Right cardiac atrium (tissue), 5 donors: ENCODE measurements around the gene ETF1. TPM values are rescaled to one million over a fixed set of nuclear protein-coding genes. Genes with fewer than 3 reads are reported as not detected.
A peak's percentile ranks its signal among the peaks of the same experiment; 100 is the strongest.

ENCODE experiments used
- ATAC-seq, 2 donors: fragments of 200-7000 bp; cut with Tn5 transposase; one replicate each; pipeline versions ENCODE4 v1.8.0 to v1.9.1; 2020; ENCODE audit warnings: moderate library complexity in 2 of 2, mild to moderate bottlenecking in 1 of 2
- DNase-seq, 3 donors: peaks; one replicate each; pipeline ENCODE4 v3.0.0-alpha.2; 2020
- H3K27ac ChIP-seq: one replicate; pipeline ENCODE4 v1.5.1; 2013; ENCODE audit warnings: mild to moderate bottlenecking, low read length, control low read depth, moderate library complexity
- H3K27me3 ChIP-seq: one replicate; pipeline ENCODE4 v1.6.1; 2013; ENCODE audit not compliant: control insufficient read depth, insufficient read depth
- H3K4me1 ChIP-seq: one replicate; pipeline ENCODE4 v1.6.1; 2013; ENCODE audit warnings: low read length; ENCODE audit not compliant: control insufficient read depth, insufficient read depth
- H3K4me3 ChIP-seq: one replicate; pipeline ENCODE4 v1.5.1; 2013; ENCODE audit warnings: low read length, control low read depth
- H3K9me3 ChIP-seq: one replicate; pipeline ENCODE4 v1.6.1; 2013; ENCODE audit warnings: low read length; ENCODE audit not compliant: control insufficient read depth
- WGBS: extraction: QIAGEN DNeasy Blood & Tissue Kit; methylation state at CpG from one replicate; pipeline ENCODE4 v1.1.7; 2013; 5-methylcytosine and 5-hydroxymethylcytosine counted together
- intact Hi-C, 4 donors: fragments of 100-400 bp; cut with DNase I; formaldehyde crosslinking; loops; one replicate each; pipeline versions ENCODE4 v1.11.0 to v1.14.0; 2022 to 2023
- polyA plus RNA-seq: library from polyadenylated mRNA; stranded (reverse); fragments of 200-250 nt; gene quantifications from one replicate; pipeline ENCODE4 v1.2.3, GENCODE V29; 2013
- total RNA-seq, 4 donors: library from RNA; stranded (reverse); fragmentation: NEBNext Ultra II Directional; extraction: Animal tissue kit (Norgen Biotek cat#: 25700); gene quantifications; one replicate each; pipeline ENCODE4 v1.2.1, GENCODE V29; 2021
- donor health status: healthy with polysubstance abuse.
- donor health status: DM: no; HTN: yes; CAD: no.
- donor health status: DM: no; HTN: no; CAD: no.
- donor health status: DM: no; HTN: yes; CAD: no; lungs with severe emphysema.
- donor health status: DM: yes; HTN: yes; CAD: no.

ETF1 gene
- total and polyA plus RNA-seq, 5 donors: 35.2 to 114 (median 78.4) TPM

DNA sequence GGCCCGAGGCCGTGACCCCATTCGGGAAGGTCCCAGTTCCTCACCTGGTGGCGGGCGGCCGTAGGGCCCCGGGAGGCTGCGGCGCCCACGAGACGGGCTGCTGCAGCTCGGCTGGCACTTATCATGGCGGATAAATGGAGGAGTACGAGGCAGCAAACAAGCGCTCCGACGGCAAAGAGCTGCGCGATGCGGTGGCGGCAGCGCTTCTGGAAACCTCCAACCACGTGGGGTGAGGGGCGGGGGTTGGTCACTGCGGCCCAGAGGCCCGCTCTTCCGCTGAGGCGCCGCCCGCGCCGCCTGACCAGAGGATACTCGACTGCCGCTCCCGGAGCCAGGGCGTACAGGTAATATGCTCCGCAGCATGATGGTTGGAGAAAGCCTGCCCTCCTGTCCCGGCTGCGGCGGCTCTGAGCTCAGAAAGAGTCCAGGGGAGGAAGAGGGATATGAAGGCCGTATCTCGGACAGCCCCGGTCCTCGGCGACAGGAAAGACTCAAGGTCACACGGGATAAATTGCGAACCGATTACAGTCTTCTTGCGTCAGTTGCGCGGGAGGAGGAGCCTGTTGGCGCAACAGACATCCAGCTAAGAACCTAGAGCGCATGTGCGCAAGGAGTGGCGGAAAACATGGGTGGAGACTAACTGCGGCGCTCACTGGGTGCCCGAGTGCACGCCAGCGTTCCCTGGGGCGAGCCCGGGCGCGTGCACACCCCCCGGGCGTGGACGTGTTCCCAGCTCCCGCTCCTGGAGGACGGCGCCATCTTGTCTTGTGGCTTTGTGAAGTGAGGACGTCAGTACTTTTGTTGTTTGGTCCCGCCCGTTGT lies 32.4 kb upstream of the ETF1 start, which contains the start of gene HSPA9:
HSPA9 (minus strand) TSS at position 208 of the 822 bp plus-strand sequence; CDS start at position 125, 83 bp downstream.
- H3K27me3 ChIP-seq: no peaks in the 10 kb centered on the region
- peak within 1 kb of the TSS; percentile 96 for H3K27ac ChIP-seq
- WGBS: under 1% methylated on average over 73 of the region's 73 CpGs
- peak; percentile 98 for ATAC-seq
- H3K4me1 ChIP-seq: no peaks in the 10 kb centered on the region
- H3K4me3 ChIP-seq: peak within 1 kb of the TSS; percentile 79
- intact Hi-C loops: no loop called here
- no peaks in the 10 kb centered on the region for H3K9me3 ChIP-seq
- peak; percentile 98 to 99 (median 99) for DNase-seq

DNA sequence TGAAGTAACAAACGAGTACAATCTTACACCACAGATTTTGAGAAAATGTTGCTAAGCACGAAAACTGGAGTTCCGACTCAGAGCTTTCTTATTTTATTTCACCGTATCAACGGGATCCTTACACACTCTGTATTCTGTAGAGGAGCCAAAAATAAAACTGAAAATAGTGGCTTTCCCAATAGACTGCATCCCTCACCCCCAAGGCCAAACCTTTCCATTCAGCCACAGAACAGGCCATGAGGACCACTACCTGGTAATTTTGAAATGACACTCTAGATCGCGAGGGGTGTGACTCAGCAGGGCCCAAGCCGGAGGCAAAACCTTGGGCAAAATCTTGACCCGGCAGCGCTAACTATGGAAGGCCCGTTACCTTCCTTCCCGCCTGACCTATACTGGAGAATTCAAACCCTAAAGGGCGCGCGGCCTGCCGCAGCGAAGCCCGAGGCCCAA lies 31.7 kb upstream of the ETF1 start:
- under 1% methylated on average over 18 of the region's 18 CpGs for WGBS
- DNase-seq: no peak
- Histone ChIP-seq H3K27me3 (no peaks in the 10 kb centered on the region), H3K4me3 (peak overlapping the region; percentile 79), H3K9me3 (no peaks in the 10 kb centered on the region), H3K4me1 (no peaks in the 10 kb centered on the region), H3K27ac (peak overlapping the region; percentile 96)
- no peak for ATAC-seq
- intact Hi-C loops: no loop called here

DNA sequence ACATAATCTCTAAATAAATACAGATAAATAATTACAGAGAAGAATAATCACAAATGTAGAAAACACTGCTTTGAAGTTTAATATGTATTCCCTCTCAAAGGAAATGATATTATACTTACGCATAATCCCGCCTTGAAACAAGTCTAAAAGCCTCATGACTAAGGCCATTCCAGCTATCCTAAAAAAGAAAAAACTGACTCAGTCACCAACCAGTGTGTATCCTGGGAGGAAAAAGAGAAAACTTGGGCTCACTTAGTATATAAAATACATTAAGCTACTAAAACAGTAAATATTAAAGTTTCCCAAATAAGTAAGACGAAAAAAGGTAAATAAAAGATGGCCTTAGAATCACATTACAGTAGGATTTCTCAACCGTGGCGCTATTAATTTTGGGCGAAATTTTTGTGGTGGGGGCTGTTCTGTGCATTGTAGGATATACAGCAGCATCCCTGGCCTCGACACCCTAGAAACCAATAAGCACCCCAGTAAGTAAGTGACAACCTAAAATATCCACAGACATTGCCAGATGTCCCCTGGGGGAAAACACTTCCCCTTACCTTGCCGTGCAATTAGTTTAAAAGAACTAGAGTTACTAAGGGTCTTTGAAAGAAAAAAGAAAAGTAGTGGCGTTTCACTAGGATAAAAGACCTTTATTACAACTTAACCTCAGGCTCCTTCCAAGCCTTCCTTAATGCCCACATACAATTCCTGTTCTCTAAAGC lies 31.1 kb upstream of the ETF1 start:
- H3K4me3 ChIP-seq: peak overlapping the region; percentile 79
- 41% methylated on average over 9 of the region's 9 CpGs for WGBS
- H3K27ac ChIP-seq: no peak overlapping the region
- DNase-seq (no peak), ATAC-seq (no peak)
- H3K9me3 ChIP-seq: no peaks in the 10 kb centered on the region
- no peaks in the 10 kb centered on the region for H3K4me1 ChIP-seq
- intact Hi-C loops: no loop called here
- no peaks in the 10 kb centered on the region for H3K27me3 ChIP-seq

DNA sequence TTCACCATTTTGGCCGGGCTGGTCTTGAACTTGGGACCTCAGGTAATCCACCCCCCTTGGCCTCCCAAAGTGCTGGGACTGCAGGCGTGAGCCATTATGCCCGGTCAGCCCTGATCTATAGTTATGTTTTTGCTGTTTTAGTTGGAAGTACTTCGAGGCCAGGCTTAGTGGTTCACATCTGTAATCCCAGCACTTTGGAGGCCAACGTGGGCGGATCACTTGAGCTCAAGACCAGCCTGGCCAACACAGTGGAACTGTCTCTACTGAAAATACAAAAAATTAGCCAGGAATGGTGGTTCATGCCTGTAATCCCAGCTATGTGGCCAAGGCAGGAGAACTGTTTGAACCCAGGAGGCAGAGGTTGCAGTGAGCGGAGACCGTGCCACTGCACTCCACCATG lies 30.2 kb upstream of the ETF1 start:
- Histone ChIP-seq H3K4me3 (no peak overlapping the region), H3K27me3 (no peaks in the 10 kb centered on the region), H3K9me3 (no peaks in the 10 kb centered on the region), H3K4me1 (no peaks in the 10 kb centered on the region), H3K27ac (no peak overlapping the region)
- ATAC-seq (no peak), DNase-seq (no peak)
- intact Hi-C loops: no loop called here
- WGBS: 84% methylated on average over 8 of the region's 8 CpGs

DNA sequence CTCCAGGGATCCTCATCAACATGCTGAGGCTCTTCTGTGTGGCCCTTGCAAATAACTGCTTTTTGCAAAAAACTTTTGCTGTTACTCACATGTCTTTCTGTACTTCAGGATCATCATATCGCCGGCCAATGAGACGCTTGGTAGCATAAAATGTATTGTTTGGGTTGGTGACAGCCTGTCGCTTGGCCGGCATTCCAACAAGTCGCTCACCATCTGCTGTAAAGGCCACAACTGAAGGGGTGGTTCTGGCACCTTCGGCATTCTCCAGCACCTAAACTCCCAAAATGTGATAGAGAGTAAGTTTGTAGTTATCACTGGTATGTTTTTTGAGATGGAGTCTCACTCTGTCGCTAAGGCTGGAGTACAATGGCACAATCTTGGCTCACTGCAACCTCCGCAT lies 27.8 kb upstream of the ETF1 start:
- DNase-seq: no peak
- Histone ChIP-seq H3K27ac (no peak overlapping the region), H3K9me3 (no peaks in the 10 kb centered on the region), H3K4me1 (no peaks in the 10 kb centered on the region), H3K4me3 (no peak overlapping the region), H3K27me3 (no peaks in the 10 kb centered on the region)
- ATAC-seq: no peak
- WGBS: 96% methylated on average over 9 of the region's 9 CpGs
- intact Hi-C loops: no loop called here

DNA sequence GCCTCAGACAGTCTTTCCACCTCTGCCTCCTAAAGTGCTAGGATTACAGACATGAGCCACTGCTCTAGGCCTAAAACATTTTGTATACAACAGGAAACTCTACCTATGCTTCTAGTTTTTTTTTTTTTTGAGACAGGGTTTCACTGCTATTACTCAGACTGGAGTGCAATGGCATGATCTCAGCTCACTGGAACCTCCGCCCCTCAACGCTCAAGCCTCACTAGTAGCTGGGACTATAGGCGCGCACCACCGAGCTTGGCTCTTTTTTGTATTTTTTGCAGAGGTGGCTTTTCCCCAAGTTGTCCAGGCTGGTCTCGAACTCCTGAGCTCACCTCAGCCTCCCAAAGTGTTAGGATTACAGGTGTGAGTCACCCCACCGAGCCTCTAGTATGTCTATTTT lies 26.7 kb upstream of the ETF1 start:
- no peak overlapping the region for H3K27ac ChIP-seq
- peak in 1 of 3 donors; percentile 16 for DNase-seq
- H3K4me1 ChIP-seq: no peaks in the 10 kb centered on the region
- no peak overlapping the region for H3K4me3 ChIP-seq
- WGBS: 96% methylated on average over 7 of the region's 7 CpGs
- no peaks in the 10 kb centered on the region for H3K27me3 ChIP-seq
- ATAC-seq: no peak
- intact Hi-C loops: no loop called here
- H3K9me3 ChIP-seq: no peaks in the 10 kb centered on the region

DNA sequence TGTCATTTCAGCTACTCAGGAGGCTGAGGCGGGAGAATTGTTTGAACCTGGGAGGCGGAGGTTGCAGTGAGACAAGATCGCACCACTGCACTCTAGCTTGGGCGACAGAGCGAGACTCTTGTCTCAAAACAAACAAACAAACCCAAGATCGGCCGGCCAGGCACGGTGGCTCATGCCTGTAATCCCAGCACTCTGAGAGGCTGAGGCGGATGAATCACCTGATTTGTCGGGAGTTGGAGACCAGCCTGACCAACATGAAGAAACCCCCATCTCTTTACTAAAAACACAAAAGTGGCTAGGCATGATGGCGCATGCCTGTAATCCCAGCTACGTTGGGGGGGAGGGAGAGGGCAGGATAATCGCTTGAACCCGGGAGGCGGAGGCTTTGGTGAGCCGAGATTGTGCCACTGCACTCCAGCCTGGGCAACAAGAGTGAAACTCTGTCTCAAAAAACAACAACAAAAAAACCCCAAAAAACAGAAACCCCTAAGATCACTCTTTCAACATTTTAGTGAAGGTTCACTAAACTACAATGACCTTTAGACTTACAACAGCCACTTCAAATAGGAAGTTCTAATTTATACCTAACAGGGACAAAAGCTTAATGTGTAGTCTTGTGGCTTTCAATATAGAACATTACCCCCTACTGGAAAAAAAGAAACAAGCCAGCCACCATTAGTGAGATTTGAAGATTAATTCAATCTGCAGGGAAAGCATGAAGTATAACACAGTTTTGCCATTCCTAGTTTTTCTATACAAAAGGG lies 25.2 kb upstream of the ETF1 start:
- Histone ChIP-seq H3K4me3 (no peak overlapping the region), H3K4me1 (no peaks in the 10 kb centered on the region), H3K9me3 (no peaks in the 10 kb centered on the region), H3K27ac (no peak overlapping the region), H3K27me3 (no peaks in the 10 kb centered on the region)
- WGBS: 84% methylated on average over 16 of the region's 16 CpGs
- ATAC-seq: no peak
- intact Hi-C loops: no loop called here
- no peak for DNase-seq

DNA sequence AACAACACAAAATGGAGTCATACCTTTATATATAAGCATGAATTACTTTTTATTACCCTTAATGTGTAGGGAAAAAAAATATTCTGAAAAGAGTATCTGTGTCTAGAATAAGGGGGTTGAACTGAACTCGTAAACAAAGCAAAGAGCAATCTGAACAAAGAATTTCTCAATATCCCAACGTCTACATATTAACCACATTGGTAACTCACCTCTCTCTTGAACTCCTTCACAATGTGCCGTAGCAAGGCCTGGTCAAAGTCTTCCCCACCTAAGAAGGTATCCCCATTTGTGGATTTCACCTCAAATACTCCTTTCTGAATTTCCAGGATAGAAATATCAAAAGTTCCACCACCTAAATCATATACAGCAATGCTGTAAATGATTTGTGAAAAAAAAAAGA lies 23.8 kb upstream of the ETF1 start:
- no peak for DNase-seq
- H3K27ac ChIP-seq: no peak overlapping the region
- intact Hi-C loops: no loop called here
- no peak overlapping the region for H3K4me3 ChIP-seq
- H3K9me3 ChIP-seq: no peaks in the 10 kb centered on the region
- no peak for ATAC-seq
- H3K27me3 ChIP-seq: no peaks in the 10 kb centered on the region
- 84% methylated on average over 3 of the region's 3 CpGs for WGBS
- no peaks in the 10 kb centered on the region for H3K4me1 ChIP-seq

DNA sequence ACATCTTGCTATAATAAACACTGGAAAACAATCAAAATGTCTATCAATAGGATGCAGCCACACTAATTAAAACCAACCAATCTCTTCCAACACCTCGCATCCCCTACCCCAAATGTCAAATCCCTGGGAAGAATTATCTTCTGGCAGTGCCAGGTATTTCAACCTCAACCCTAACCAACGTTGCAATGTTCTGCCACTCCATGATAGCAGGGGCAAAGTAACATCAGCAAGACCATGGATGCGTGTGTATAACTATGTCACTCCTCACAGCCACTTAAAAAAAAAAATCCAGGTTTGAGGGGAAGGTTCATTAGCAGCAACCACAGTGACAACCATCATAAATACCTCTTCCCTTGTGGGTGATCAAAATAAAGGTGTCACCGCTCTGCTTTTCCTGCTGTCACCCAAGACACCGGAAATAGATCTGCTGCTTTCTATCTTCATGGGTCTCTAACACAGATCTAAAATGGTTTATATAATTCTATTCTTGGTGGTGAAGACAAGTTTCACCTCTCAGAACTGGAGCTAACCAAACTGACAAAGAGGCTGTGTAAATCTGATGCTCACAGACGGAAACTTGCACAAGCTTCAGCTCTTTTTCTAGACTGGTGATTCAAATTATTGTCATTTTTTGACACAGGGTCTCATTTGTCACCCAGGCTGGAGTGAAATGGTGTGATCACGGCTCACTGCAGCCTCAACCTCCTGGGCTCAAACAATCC lies 22.2 kb upstream of the ETF1 start:
- 81% methylated on average over 7 of the region's 7 CpGs for WGBS
- no peak for DNase-seq
- Histone ChIP-seq H3K4me1 (no peaks in the 10 kb centered on the region), H3K9me3 (no peaks in the 10 kb centered on the region), H3K27ac (no peak overlapping the region), H3K4me3 (no peak overlapping the region), H3K27me3 (no peaks in the 10 kb centered on the region)
- intact Hi-C loops: no loop called here
- ATAC-seq: no peak

DNA sequence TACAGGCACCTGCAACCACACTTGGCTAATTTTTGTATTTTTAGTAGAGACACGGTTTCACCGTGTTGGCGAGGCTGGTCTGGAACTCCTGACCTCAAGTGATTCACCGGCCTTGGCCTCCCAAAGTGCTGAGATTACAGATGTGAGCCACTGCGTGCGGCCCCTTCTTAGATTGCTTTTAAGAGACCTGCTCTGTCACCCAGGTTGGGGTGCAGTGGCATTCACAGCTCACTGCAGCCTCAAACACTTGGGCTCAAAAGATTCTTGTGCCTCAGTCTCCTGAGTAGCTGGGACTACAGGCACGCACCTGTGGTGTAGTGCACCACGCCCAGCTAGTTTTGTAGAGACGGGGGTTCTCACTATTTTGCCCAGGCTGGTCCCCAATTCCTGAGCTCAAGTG lies 21.2 kb upstream of the ETF1 start:
- Histone ChIP-seq H3K9me3 (no peaks in the 10 kb centered on the region), H3K27ac (no peak overlapping the region), H3K4me3 (no peak overlapping the region), H3K27me3 (no peaks in the 10 kb centered on the region), H3K4me1 (no peaks in the 10 kb centered on the region)
- ATAC-seq (no peak), DNase-seq (no peak)
- WGBS: 80% methylated on average over 9 of the region's 9 CpGs
- intact Hi-C loops: no loop called here
